Hematopoietic multipotent progenitor cell treated with erythropoietin and hydrocortisone succinate and interleukin-3 and kit ligand, for 17 days (in vitro differentiated cells): ENCODE results near the gene TOP3B.

ENCODE experiments used
- DNase-seq: peaks from one replicate; pipeline ENCODE4 v3.0.0-alpha.2; 2015; ENCODE audit warnings: low spot score

The TOP3B gene, protein sequence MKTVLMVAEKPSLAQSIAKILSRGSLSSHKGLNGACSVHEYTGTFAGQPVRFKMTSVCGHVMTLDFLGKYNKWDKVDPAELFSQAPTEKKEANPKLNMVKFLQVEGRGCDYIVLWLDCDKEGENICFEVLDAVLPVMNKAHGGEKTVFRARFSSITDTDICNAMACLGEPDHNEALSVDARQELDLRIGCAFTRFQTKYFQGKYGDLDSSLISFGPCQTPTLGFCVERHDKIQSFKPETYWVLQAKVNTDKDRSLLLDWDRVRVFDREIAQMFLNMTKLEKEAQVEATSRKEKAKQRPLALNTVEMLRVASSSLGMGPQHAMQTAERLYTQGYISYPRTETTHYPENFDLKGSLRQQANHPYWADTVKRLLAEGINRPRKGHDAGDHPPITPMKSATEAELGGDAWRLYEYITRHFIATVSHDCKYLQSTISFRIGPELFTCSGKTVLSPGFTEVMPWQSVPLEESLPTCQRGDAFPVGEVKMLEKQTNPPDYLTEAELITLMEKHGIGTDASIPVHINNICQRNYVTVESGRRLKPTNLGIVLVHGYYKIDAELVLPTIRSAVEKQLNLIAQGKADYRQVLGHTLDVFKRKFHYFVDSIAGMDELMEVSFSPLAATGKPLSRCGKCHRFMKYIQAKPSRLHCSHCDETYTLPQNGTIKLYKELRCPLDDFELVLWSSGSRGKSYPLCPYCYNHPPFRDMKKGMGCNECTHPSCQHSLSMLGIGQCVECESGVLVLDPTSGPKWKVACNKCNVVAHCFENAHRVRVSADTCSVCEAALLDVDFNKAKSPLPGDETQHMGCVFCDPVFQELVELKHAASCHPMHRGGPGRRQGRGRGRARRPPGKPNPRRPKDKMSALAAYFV

DNA sequence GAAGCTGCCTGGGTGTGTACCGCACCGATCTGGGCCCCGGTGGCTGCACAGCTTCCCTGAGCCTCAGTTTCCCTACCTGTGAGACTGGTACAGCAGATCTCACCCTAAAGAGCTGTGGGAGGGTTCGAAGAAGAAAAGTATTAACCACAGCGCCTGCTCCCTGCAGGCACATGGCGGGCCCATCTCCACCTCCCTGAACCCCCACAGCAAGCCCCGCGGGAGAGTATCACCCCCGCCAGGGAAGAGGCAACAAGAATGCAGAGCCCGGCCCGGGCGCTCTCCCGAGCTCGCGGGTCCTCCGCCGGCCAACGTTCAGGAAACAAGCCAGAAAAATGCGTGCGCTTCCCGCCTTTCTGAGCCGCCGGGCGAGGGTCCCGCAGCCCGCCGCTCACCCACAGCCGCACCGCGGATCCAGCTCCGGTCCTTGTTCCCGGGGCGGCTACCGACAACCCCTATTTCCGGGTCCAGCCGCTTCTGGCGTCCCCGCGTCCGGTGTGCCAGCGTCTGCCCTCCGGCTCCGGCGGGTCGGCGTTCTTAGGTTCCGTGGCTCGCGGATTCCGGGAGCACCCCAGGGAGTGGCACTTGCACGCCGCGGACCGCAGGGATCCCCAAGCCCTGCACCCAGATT lies at the start of gene TOP3B:
TOP3B (minus strand) TSS at position 450 of the 628 bp plus-strand sequence. CDS start 7,078 bp downstream, outside the sequence.
- DNase-seq = peak; percentile 63

DNA sequence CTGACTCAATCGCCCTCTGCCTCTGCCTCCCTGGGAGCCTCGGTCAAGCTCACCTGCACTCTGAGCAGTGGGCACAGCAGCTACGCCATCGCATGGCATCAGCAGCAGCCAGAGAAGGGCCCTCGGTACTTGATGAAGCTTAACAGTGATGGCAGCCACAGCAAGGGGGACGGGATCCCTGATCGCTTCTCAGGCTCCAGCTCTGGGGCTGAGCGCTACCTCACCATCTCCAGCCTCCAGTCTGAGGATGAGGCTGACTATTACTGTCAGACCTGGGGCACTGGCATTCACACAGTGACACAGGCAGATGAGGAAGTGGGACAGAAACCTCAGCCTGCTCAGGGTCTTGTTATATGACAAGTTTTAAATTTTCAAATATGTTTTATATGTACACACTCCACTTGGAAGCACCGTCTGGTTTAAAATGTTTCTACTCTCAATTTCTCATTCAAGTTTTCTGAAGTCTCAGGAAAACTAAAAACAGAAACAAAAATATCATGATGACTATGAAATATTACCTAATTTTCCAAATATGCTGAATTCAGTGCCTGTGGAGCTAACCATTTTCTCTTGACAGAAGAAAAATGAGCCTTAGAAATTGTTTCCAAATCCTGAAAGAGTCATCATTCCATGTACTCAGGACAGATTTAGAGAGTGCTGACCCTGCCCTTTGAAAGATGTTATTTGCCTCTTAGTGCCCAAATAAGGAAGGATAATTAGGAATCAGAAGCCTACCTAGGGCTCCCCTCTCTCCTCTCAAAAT lies 48.8 kb upstream of the TOP3B start:
- no peak for DNase-seq

DNA sequence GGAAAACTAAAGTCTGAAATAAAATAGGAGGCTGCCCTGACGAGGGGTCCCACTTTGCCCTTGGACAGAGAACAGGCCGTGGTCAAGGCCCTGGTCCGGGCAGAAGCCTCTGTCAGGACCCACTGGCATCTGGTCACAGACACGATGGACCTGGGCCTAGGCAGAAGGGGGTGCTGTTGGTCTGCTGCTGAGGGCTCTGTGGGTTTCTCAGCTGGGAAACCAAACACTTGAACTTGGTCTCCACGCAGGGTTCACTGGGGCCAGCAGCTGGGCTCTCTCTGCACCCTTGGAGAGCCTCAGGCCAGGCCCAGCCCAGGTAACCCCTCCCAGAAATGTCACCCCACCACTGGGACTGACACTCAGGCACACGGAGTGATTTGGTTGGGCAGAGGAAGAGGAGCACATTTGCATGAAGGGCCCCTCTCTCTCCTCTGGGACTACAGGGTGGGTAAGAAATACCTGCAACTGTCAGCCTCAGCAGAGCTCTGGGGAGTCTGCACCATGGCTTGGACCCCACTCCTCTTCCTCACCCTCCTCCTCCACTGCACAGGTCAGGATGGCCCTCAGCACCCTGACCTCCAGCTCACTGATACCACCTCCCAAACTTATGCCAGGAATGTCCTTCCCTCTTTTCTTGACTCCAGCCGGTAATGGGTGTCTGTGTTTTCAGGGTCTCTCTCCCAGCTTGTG lies 48.1 kb upstream of the TOP3B start:
- DNase-seq = no peak

DNA sequence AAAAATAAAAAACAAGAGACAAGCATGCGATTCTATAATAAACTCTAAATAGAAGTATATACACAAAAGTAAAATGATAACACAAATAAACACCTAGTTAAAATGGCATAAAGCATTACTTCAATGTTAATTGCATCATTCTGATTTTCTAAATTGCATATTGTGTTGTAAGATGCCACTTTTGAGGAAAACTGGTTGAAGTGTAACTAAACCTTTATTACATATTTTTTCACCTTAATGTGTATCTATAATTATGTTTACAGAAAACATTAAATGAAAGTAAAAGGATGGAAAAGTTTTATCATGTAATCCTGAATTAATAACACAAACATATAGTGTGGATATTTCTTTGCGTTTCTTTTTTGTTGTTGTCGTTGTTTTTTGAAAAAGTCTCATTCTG lies 45.4 kb upstream of the TOP3B start:
- no peak for DNase-seq

DNA sequence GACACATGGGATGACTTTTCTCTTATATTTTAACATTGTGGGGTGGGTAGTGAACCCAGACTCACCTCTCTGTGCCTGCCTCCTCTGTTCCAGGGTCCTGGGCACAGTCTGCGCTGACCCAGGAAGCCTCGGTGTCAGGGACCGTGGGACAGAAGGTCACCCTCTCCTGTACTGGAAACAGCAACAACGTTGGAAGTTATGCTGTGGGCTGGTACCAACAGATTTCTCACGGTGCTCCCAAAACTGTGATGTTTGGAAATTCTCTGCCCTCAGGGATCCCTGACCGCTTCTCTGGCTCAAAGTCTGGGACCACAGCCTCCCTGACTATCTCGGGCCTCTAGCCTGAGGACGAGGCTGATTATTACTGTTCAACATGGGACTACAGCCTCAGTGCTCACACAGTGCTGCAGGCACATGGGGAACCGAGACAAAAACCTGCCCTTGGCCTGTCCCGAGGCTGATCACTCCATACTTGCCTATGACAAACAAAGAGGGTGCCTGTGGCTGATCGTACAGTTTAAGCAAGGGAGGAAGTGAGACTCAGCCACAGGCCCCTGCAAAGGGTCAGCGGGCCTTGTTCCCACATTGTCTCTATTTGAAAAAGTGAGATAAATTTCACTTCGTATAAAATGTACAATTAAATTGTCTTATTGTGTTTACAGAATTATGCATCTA lies 43.7 kb upstream of the TOP3B start:
- DNase-seq = no peak

DNA sequence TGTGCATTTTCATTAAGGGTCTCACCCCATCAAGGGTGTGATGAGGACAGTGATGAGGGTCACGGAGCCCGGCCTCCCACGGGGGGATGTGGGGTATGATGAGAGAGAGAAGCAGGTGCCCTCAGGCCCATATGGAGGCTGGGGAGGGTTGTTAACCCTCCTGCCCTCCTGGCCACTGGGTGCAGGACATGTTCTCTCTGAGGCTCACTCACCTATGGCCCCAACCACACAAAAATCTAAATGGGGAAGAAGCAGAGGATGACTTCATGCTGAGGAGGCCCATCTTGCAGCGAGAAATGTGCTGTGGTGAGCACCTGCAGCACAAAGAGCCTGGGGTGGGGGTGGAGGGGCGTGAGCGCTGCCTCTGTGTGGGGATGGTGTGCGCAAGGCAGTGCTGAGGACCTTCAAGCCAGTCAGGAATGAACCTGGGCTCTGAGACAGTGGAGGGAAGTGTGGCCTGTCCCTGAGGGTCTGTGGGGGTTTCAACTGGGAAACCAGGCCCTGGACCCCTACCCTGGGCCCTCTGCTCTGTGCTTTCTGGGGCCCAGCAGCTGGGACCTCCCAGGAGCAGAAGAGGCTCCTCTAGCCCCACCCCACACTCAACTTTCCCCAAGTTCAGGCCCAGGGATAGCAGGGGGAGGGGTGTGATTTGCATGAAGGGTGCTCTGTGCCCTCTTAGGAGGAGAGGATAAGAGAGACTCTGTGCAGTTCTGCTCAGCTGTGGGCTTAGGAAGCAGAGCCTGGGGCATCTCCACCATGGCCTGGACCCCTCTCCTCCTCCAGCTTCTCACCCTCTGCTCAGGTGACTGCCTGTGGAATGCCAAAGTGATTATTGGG lies 43.0 kb upstream of the TOP3B start:
- DNase-seq = no peak

DNA sequence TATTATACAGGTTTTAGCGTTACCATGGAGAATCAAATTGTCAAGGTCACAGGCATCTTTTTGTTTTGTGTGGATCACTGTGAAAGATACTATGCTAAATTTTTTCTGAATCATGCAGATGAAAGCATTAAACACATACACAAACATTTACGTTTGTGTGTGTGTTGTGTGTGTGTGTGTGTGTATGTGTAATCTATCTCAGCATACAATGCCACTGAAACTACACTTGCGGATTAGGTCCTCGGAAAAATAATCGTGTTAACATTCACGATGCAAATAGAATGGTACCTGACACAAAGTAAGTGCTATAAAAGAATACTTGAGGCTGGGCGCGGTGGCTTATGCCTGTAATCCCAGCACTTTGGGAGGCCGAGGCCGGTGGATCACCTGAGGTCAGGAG lies 41.9 kb upstream of the TOP3B start:
- DNase-seq = no peak

DNA sequence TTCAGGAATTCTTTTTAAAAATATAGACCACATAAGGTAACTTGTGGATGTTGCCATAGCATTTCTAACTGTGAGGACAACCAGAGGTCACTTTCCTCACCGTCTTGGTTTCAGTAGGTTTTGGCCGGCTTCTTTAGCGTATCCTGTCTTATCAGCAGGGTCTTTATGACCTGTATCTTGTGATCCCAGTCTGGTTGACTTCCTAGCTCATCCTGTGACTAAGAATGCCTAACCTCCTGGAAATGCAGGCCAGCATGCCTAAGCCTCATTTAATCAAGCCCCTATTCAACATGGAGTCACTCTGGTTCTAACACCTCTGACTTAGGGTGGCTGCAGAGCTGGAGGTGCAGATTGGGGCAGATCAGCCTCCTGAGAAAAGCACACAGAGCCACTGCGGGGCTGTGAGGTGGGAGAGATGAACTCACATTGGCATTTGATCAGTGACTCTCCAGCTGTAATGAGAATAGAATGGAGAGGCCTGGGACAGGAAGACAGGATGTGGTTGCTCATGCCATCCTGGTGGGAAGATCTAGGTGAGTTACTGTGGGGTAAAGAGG lies 41.1 kb upstream of the TOP3B start:
- no peak for DNase-seq

DNA sequence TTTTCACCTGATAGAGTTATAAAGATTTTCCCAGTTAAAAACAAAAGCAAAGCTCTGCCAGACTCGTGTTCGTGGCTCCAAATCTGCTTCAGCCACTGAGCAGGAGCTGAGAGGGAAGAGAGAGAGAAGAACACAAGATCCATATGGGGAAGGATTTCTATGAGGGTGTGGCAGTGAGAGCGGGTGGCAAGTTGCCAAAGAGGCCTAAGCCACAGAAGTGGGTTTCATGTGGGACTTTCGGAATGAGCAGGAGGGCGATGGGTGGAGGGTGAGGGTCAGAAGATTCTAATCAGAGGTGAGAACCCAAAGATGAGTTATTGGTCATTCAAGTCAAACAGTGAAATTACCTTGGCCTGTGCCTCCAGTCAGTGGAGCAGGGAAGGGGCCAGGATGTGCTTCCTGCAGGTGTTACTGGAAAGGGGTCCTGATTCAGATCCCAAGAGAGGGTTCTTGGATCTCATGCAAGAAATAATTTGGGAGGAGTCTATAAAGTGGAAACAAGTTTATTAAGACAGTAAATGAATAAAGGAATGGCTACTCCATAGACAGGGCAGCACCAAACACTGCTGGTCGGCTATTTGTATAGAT lies 40.5 kb upstream of the TOP3B start:
- no peak for DNase-seq

DNA sequence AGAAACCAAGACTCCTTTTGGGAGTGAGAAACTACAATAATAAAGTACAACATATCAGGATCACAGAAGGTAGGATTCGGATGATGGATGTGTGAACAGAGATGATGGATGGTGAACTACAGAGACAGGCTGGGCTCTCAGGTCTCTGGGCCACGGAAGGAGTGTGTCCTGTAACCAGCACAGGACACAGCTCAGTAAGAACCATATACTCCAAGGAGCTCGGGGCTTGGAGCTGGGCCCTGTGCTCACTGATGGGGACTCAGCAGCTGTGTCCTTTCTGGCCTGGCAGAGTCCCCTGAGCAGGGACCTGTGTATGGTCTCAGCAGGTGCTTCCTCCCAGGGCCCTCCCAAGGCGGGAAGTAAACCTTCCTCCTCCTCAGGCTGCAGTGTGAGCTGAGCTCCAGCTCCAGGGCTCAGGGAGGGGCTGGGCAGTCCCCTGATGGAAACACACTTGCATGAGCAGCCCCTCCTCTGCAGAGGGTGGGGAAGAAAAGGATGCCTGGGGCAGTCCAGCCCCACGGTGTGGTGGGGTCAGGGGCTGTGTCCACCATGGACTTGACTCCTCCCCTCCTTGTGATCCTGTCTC lies 39.8 kb upstream of the TOP3B start:
- no peak for DNase-seq

DNA sequence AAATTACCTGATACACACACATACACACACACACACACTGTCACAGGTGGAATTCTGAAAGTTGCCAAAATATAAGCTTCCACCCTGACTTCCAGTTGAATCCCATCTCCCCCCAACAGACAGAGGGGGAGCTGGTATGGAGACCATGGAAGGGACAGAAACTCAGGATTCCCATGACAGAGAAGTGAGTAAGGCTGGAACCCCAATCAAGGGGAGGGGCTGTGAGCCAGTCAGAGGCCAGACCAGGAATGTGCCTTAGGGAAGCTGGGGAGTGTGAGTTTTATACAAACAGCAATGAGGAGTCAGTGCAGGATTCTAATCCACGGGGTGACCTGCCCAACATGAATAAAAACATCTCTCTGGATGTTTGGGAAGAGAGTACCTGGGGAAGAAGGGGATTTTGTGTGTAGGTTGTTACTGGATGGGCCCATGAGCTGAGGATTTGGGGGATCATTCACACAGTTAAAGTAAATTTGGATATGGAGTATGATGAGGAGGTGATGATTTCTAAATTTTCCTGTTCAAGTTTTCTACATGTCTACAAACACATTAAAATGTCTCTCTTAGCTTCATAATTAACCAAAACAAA lies 38.7 kb upstream of the TOP3B start:
- no peak for DNase-seq

DNA sequence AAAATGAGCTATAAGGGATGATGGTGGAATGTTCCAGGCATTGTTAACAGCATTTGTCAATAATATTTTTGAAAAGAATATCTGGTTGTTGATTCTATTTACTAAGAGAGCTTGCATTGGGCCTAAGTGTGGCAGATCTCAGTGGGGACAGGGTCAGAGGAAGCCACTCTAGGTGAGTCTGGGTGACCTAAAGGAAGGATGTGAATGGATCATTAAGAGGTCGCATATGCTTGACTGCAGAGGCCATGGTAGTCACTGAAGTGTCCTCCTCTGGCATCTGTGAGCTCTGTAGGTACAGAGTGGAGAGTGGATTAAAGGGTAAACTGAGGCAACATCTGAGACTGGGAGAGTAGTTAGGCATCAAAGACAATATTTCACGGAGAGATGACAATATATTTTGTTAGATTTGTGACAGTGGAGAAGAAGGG lies 37.9 kb upstream of the TOP3B start:
- no peak for DNase-seq

DNA sequence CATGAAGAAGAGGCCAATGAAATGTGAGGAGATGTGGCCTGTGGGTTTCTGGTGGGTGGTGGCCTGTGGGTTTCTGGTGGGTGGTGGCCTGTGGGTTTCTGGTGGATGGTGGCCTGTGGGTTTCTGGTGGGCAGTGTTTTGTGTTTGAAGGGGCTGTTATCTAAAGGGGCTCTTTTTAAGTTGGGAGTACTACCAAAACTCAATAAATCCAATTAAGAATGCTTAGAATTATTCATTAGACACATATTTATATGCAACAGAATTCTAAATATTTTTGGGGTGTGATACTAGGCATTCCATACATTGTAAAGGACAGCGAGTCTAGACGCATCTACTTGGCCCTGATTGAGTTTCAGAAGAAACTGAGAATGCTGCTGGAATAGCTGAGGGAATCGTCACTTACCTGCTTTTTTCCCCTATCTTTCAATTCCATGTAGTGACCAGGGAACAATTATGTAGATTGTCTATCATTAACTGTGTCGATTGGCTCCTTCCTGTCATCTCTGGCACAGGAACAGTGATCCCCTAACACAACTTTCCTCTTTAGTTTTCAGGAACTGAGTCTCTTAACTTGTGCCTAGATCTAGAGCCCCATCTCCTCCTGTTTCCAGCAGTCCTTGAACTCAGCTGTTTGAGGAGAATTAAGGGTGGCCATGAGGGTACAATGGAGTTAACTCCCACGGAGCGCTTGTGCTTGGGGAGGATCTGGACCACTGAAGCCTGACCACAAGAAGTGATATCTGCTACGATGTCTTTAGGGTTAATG lies 37.3 kb upstream of the TOP3B start:
- DNase-seq = no peak

DNA sequence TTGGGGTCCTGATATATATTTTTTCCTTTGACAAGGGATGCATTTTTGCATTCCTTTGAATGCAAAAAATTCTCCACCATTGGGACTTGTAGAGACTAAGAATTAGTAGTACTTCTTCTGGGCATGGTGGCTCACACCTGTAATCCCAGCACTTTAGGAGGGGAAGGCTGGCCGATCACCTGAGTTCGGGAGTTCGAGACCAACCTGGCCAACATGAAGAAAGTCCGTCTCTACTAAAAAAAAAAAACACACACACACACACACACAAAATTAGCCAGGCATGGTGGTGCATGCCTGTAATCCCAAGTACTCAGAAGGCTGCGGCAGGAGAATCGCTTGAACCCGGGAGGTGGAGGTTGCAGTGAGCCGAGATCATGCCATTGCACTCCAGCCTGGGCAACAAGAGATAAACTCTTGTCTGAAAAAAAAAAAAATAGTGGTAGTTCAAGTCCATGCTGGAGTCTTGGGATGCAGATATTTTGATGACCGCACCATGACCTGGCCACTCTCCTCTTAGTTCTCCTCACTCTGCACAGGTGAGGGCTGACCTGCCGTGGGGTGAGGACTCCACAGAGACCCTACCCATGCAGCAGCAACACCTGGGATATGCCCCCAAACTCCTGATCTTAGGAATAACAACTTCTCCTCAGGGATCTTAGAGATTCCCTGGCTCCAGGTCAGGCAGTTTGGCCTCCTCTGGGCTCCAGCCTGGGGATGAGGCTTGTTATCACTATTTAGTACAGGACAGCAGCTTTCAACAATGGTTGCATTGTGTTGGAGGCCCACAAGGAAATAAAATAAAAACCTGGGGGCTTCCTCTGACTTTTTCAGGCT lies 36.5 kb upstream of the TOP3B start:
- DNase-seq = no peak

DNA sequence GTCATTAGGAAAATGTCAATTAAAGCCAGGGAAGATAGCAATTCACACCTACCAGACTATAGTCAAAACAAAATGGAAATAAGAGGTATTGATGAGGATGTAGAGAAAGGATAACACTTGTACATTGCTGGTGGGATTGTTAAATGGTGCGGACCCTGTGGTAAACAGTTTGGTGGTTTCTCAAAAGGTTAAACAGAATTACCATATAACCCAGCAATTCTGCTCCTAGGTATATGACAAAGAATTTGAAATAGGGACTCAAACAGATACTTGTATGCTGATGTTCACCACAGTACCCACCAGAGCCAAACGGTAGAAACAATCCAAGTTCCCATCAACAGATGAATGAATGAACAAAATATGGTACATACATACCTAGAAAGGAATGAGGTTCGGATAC lies 33.0 kb upstream of the TOP3B start:
- no peak for DNase-seq

DNA sequence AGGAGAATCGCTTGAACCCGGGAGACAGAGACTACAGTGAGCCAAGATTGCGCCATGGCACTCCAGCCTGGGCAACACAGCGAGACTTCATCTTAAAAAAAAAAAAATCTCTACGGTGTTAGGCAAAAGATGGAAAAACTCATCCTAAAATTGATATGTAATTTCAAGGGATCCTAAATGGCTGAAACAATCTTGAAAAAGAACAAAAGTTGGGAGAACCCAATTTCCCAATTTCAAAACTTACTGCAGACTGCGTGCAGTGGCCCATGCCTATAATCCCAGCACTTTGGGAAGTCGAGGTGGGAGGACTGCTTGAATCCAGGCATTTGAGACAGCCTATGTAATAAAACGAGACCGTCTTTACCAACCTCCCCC lies 31.7 kb upstream of the TOP3B start:
- no peak for DNase-seq
